ENCODE data around the gene RASL10A.
A peak's percentile ranks its signal among the peaks of the same experiment; 100 is the strongest.

RASL10A gene

GRCh38 chr22:29323641-29324040 is 8.1 kb upstream of the RASL10A start:
- H3K27me3 ChIP-seq (ENCODE audit: control insufficient read depth, insufficient read depth, low read length, poor library complexity, severe bottlenecking): no peaks in the 10 kb centered on the region
- H3K4me1 ChIP-seq (ENCODE audit: control insufficient read depth, insufficient read depth, low read length): no peaks in the 10 kb centered on the region
- no peak overlapping the region for H3K4me3 ChIP-seq (ENCODE audit: insufficient read depth, low read depth, low read length)
- no peaks in the 10 kb centered on the region for H3K9me3 ChIP-seq (ENCODE audit: control insufficient read depth, low read length)
- peaks cover 8% of the 10 kb centered on the region for H3K36me3 ChIP-seq (ENCODE audit: control insufficient read depth, insufficient read depth, low read length)
- no peak overlapping the region for H3K27ac ChIP-seq (ENCODE audit: insufficient read depth, low read depth, low read length, poor library complexity, severe bottlenecking)

DNA sequence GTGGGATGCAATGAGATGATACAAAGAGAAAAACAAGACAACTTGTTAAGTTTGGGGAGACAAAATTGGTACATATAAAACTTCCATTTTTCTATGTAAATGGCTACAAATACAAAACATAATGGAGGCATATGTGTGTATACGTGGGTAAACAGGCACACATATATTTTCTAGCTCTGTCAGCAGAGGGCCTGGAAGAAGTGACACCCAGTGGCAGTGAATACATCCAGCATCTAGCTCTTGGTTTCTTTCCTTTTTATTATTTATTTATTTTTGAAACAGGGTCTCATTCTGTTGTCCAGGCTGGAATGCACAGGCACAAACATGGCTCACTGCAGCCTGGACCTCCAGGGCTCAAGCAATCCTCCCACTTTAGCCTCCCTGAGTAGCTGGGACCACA is 5.0 kb upstream of the RASL10A start:
- H3K36me3 ChIP-seq (ENCODE audit: control insufficient read depth, insufficient read depth, low read length): no peaks in the 10 kb centered on the region
- H3K27ac ChIP-seq (ENCODE audit: insufficient read depth, low read depth, low read length, poor library complexity, severe bottlenecking): no peak overlapping the region
- H3K4me3 ChIP-seq (ENCODE audit: insufficient read depth, low read depth, low read length): no peak overlapping the region
- no peaks in the 10 kb centered on the region for H3K9me3 ChIP-seq (ENCODE audit: control insufficient read depth, low read length)
- peaks cover 16% of the 10 kb centered on the region for H3K27me3 ChIP-seq (ENCODE audit: control insufficient read depth, insufficient read depth, low read length, poor library complexity, severe bottlenecking)
- no peaks in the 10 kb centered on the region for H3K4me1 ChIP-seq (ENCODE audit: control insufficient read depth, insufficient read depth, low read length)
- 71 to 100% methylated on average over 1 of the region's 1 CpG for WGBS, 2 experiments

- peaks cover 31% of the 10 kb centered on the region for H3K27me3 ChIP-seq (ENCODE audit: control insufficient read depth, insufficient read depth, low read length, poor library complexity, severe bottlenecking)
- H3K36me3 ChIP-seq (ENCODE audit: control insufficient read depth, insufficient read depth, low read length): no peaks in the 10 kb centered on the region
- H3K27ac ChIP-seq (ENCODE audit: insufficient read depth, low read depth, low read length, poor library complexity, severe bottlenecking): no peak overlapping the region
- H3K9me3 ChIP-seq (ENCODE audit: control insufficient read depth, low read length): no peaks in the 10 kb centered on the region
- 82 to 92% methylated on average over 2 of the region's 2 CpGs for WGBS, 2 experiments
- peaks cover 7% of the 10 kb centered on the region for H3K4me1 ChIP-seq (ENCODE audit: control insufficient read depth, insufficient read depth, low read length)
- H3K4me3 ChIP-seq (ENCODE audit: insufficient read depth, low read depth, low read length): no peak overlapping the region
These were observed 3.6 kb upstream of the RASL10A start for GRCh38 chr22:29319072-29319471.

DNA sequence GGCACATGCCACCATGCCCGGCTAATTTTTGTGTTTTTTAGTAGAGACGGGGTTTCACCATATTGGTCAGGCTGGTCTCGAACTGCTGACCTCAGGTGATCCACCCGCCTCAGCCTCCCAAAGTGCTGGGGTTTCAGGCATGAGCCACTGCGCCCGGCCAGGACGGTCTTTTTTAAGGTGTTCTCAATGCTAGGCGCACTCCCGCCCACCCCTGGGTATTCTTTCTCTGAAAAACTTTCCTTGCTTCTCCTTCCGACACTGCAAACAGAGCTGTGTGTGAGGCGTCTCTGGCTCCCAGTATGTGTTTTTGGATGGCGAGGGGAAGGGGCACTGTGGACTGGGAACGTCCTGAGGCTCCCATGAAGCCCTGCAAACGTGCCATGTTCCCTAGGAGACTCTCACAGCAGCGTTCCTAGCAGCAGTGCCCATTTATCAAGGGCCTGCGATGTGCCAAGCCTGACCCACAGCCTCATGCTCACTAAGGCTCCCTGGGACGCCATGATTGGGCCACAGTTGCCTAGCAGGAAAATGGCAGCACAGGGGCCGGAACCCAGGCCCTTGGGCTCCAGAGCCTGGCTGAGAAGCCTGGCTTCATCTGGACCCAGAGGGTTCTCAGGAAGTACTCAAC is 2.4 kb upstream of the RASL10A start:
- H3K36me3 ChIP-seq (ENCODE audit: control insufficient read depth, insufficient read depth, low read length): no peaks in the 10 kb centered on the region
- peaks cover 15% of the 10 kb centered on the region for H3K4me1 ChIP-seq (ENCODE audit: control insufficient read depth, insufficient read depth, low read length)
- H3K9me3 ChIP-seq (ENCODE audit: control insufficient read depth, low read length): no peaks in the 10 kb centered on the region
- 90 to 95% methylated on average over 18 of the region's 18 CpGs for WGBS, 2 experiments
- no peak overlapping the region for H3K27ac ChIP-seq (ENCODE audit: insufficient read depth, low read depth, low read length, poor library complexity, severe bottlenecking)
- H3K4me3 ChIP-seq (ENCODE audit: insufficient read depth, low read depth, low read length): no peak overlapping the region
- H3K27me3 ChIP-seq (ENCODE audit: control insufficient read depth, insufficient read depth, low read length, poor library complexity, severe bottlenecking): peaks cover 42% of the 10 kb centered on the region

DNA sequence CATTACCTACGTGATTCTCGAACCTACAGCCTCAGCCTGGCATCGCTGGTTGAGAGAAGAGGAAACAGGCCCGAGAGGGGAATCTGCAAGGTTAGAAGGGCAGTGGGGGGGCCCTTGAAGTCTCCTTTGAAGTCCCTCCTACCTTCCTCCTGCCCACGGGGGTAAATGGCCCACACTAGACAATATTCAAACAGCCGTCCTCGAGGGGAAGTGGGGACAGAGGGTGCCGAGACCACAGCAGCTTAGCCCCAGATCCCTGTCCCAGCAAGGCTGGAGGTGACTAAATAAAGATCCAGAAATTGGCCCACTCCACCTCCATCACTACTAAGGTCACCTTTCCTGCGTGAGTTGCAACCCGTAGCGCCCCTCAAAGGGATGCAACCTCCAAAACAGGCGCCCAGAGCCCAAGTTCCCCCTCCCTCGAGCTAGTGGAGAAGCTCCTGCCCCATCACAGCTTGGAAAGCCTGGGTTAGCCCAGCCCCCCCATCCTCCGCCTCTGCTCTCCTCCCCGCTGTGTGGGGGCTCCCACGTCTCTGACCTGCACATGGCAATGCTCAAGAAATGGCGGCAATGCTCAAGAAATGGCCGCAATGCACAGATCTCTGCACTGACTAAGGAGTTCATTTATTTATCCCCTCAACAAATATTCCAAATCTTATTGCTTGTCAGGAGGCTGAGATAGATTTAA is 788 bp upstream of the RASL10A start:
- Histone ChIP-seq H3K27me3 (ENCODE audit: control insufficient read depth, insufficient read depth, low read length, poor library complexity, severe bottlenecking) (peaks cover 46% of the 10 kb centered on the region), H3K4me3 (ENCODE audit: insufficient read depth, low read depth, low read length) (no peak overlapping the region), H3K9me3 (ENCODE audit: control insufficient read depth, low read length) (no peaks in the 10 kb centered on the region), H3K36me3 (ENCODE audit: control insufficient read depth, insufficient read depth, low read length) (no peaks in the 10 kb centered on the region), H3K4me1 (ENCODE audit: control insufficient read depth, insufficient read depth, low read length) (peaks cover 19% of the 10 kb centered on the region), H3K27ac (ENCODE audit: insufficient read depth, low read depth, low read length, poor library complexity, severe bottlenecking) (no peak overlapping the region)
- 74 to 76% methylated on average over 18 of the region's 18 CpGs for WGBS, 2 experiments

DNA sequence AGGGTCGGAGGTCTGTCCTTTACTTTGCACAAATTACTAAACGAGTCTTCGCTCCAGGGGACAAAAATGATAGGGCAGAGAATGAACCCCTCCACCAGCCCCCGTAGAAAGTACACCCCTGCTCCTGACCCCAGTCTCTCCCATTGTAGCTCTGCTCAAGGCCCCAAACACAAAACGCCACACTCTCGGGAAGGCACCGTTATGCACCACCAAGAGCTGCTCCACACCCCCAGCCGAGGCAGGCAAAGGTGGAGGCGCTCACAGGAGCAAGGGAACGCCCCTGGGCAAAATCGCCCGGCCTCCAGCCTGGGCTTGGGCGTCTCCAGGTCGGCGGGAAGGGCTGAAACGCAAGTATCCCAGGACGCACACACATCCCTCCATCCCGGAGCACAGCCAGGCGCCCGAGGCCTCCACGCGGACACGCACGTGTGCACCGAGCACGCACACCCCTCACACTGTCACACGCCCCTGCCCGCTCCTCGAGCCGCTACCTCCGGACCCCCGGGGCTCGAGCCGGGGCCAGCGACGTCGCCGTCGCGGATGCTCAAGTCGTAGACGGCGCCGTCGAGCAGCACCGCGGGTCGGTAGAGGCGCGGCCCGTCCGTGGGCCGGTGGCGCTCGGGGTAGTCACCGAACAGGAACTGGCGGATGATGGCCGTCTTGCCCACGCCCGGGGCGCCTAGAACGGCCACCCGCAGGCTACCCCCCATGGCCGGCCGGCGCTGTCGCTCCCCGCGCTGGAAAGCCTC is 786 bp downstream of the RASL10A start:
- peak overlapping the region; percentile 28 for H3K4me3 ChIP-seq (ENCODE audit: insufficient read depth, low read depth, low read length)

DNA sequence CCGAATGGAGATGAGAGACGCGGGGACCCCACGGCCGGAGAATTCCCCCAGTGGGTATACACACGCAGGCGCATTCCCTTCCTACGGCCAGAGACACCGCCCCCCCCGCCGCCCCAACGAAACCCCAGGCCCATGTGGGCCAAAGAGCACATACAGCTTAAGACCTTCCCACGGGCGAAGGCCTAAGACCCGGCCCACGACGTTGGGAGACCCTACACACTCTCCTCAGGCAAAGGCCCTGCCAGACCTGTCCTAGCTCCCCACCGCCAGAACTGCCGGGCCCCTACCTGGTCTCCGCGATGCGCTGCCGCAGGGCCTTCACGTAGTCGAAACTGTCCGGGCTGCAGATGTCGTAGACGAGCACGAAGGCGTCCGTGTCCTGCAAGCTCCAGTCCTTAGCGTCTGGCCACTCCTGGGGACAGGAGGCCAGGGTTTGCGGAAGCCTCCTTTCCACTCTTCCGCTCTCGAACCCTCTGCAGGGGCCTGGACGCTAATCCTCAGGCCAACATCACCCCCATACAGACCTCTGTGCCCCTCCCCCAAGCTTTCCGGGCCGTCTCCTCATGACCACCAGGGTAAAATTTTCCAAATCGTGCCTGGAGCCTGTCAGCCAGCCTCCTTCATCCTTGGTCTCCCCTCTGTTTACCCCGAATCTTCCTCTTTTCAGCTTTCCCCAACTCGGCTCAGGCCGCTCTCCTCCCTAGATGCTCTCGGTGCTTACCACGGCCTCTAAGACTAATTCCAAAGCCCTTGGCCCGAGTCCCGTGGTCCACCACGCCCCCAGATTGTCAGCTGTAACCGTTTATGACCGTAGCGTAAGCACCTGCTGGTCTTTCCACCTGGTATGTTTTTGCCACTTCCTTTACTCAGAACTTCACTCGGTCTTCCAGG is 1.7 kb downstream of the RASL10A start:
- Histone ChIP-seq H3K9me3 (ENCODE audit: control insufficient read depth, low read length) (no peaks in the 10 kb centered on the region), H3K36me3 (ENCODE audit: control insufficient read depth, insufficient read depth, low read length) (no peaks in the 10 kb centered on the region), H3K27ac (ENCODE audit: insufficient read depth, low read depth, low read length, poor library complexity, severe bottlenecking) (no peak overlapping the region), H3K4me1 (ENCODE audit: control insufficient read depth, insufficient read depth, low read length) (peaks cover 35% of the 10 kb centered on the region), H3K4me3 (ENCODE audit: insufficient read depth, low read depth, low read length) (no peak overlapping the region), H3K27me3 (ENCODE audit: control insufficient read depth, insufficient read depth, low read length, poor library complexity, severe bottlenecking) (peaks cover 46% of the 10 kb centered on the region)
- 72 to 74% methylated on average over 51 of the region's 51 CpGs for WGBS, 2 experiments

More for the DNA sequence above, 786 bp downstream of the RASL10A start:
- WGBS, 2 experiments: 6 to 7% methylated on average over 69 of the region's 69 CpGs
- Histone ChIP-seq H3K36me3 (ENCODE audit: control insufficient read depth, insufficient read depth, low read length) (no peaks in the 10 kb centered on the region), H3K27ac (ENCODE audit: insufficient read depth, low read depth, low read length, poor library complexity, severe bottlenecking) (no peak overlapping the region), H3K4me1 (ENCODE audit: control insufficient read depth, insufficient read depth, low read length) (peaks cover 31% of the 10 kb centered on the region), H3K27me3 (ENCODE audit: control insufficient read depth, insufficient read depth, low read length, poor library complexity, severe bottlenecking) (peaks cover 46% of the 10 kb centered on the region), H3K9me3 (ENCODE audit: control insufficient read depth, low read length) (no peaks in the 10 kb centered on the region)

- Histone ChIP-seq H3K4me3 (ENCODE audit: insufficient read depth, low read depth, low read length) (no peak overlapping the region), H3K9me3 (ENCODE audit: control insufficient read depth, low read length) (no peaks in the 10 kb centered on the region), H3K27me3 (ENCODE audit: control insufficient read depth, insufficient read depth, low read length, poor library complexity, severe bottlenecking) (peaks cover 49% of the 10 kb centered on the region), H3K27ac (ENCODE audit: insufficient read depth, low read depth, low read length, poor library complexity, severe bottlenecking) (no peak overlapping the region), H3K36me3 (ENCODE audit: control insufficient read depth, insufficient read depth, low read length) (no peaks in the 10 kb centered on the region), H3K4me1 (ENCODE audit: control insufficient read depth, insufficient read depth, low read length) (peaks cover 36% of the 10 kb centered on the region)
- 70 to 72% methylated on average over 44 of the region's 44 CpGs for WGBS, 2 experiments
These were observed 2.3 kb downstream of the RASL10A start for GRCh38 chr22:29313126-29313575.

DNA sequence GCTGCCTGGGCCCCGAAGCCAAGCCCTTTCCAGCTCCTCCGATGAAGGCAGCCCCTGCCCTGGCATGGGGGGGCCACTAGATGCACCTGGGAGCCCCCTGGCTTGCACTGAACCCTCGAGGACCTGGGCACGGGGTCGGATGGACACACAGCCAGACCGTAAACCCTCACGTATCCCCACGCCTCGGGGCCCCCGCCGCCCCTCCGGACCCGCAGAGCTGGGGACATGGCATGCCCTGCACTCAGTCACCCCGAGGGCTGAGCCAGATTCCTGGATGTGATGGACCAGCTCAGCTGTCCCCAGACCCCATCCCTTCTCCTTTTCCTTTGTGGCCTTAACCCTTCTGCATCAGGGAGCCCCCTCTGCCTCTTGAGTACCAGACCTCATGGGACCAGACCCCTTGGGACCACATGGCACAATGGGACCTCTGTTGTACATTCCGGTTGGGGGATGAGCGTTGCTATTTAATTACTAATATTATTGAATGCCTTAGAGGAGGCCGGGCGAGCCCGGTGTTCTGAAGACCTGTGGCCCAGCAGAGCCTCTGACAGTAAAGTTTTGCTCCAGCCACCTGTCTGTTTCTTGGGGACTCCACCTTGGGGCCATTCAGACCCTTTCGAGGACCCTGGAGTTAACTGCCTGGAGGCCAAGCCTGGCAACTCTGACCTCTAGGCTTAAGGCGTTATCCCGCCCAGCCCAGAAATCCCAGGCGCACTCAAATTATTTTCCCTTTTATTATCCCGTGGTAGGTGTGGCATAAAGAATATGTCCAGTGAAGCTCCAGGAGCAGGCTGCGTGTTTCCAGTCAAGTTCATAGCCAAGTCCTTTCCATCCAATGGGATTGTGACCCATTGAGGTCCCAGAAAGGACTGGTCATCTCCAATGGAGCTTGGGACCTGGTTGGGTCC is 3.0 kb downstream of the RASL10A start:
- Histone ChIP-seq H3K36me3 (ENCODE audit: control insufficient read depth, insufficient read depth, low read length) (no peaks in the 10 kb centered on the region), H3K4me1 (ENCODE audit: control insufficient read depth, insufficient read depth, low read length) (peaks cover 42% of the 10 kb centered on the region), H3K27ac (ENCODE audit: insufficient read depth, low read depth, low read length, poor library complexity, severe bottlenecking) (no peak overlapping the region), H3K4me3 (ENCODE audit: insufficient read depth, low read depth, low read length) (no peak overlapping the region), H3K9me3 (ENCODE audit: control insufficient read depth, low read length) (no peaks in the 10 kb centered on the region), H3K27me3 (ENCODE audit: control insufficient read depth, insufficient read depth, low read length, poor library complexity, severe bottlenecking) (peaks cover 56% of the 10 kb centered on the region)
- WGBS, 2 experiments: 95 to 96% methylated on average over 25 of the region's 25 CpGs
